Suprapubic skin (tissue), 3 donors: Measurements from ENCODE around the gene GOLGA5.

Experiments used
- POLR2A ChIP-seq, 2 donors: fragments of 450-650 bp; IDR thresholded peaks; one replicate each; pipeline ENCODE4 v1.6.1; 2017; ENCODE audit warnings: antibody characterized with exemption in 2 of 2, mild to moderate bottlenecking in 2 of 2, moderate library complexity in 2 of 2
- TF ChIP-seq, protein P1 (sequence below), 2 donors: fragments of 200-600 bp in 1 of 2; fragments of 450-650 bp in 1 of 2; sonication (generic) in 1 of 2; IDR thresholded peaks; one replicate each; pipeline ENCODE4 v1.5.1; 2016 to 2019; ENCODE audit warnings: antibody characterized with exemption in 2 of 2, mild to moderate bottlenecking in 1 of 2, moderate library complexity in 1 of 2

DNA sequence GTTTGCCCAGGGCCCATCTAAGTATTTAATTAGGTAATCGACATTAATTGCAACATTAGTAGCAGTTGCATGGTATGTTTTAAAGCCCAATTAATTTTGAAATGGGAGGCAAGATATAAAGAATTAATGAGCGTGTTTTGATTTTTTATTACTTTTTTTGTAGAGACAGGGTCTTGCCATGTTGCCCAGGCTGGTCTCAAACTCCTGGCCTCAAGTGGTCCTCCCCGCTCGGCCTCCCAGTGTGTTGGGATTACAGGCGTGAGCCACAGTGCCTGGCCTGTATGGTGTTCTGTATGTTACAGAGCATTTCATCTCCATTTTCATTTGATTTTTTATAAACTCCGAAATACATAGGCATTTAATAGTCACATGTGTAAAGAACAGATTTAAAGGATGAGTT, 856 bp downstream of the GOLGA5 start:
- TF ChIP-seq POLR2A (IDR thresholded peaks at IDR 0.05) = no peak
- TF ChIP-seq, protein P1, sequence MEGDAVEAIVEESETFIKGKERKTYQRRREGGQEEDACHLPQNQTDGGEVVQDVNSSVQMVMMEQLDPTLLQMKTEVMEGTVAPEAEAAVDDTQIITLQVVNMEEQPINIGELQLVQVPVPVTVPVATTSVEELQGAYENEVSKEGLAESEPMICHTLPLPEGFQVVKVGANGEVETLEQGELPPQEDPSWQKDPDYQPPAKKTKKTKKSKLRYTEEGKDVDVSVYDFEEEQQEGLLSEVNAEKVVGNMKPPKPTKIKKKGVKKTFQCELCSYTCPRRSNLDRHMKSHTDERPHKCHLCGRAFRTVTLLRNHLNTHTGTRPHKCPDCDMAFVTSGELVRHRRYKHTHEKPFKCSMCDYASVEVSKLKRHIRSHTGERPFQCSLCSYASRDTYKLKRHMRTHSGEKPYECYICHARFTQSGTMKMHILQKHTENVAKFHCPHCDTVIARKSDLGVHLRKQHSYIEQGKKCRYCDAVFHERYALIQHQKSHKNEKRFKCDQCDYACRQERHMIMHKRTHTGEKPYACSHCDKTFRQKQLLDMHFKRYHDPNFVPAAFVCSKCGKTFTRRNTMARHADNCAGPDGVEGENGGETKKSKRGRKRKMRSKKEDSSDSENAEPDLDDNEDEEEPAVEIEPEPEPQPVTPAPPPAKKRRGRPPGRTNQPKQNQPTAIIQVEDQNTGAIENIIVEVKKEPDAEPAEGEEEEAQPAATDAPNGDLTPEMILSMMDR (IDR thresholded peaks at IDR 0.05) = no peak
